Lung (tissue), 12 donors: ENCODE results near the gene LMF1. TPM values are rescaled to one million over a fixed set of nuclear protein-coding genes. Genes with fewer than 3 reads are reported as not detected.

ENCODE experiments used
- ATAC-seq: fragments of 200-7000 bp; cut with Tn5 transposase; one replicate; pipeline ENCODE4 v1.9.1; 2020; ENCODE audit warnings: moderate number of reproducible peaks; ENCODE audit not compliant: insufficient read depth, low FRiP score
- DNase-seq, 3 donors: peaks; one replicate each; pipeline ENCODE4 v3.0.0-alpha.2; 2013 to 2017
- H3K27ac ChIP-seq, 2 donors: one replicate each; pipeline ENCODE4 v1.5.1; 2013; ENCODE audit warnings: mild to moderate bottlenecking in 2 of 2, moderate library complexity in 2 of 2, control low read depth in 1 of 2, inconsistent platforms in 1 of 2, low read depth in 1 of 2, low read length in 1 of 2
- H3K27me3 ChIP-seq, 3 donors: one replicate each; pipeline ENCODE4 v1.5.1; 2013; ENCODE audit warnings: low read length in 2 of 3; ENCODE audit not compliant: control insufficient read depth in 3 of 3, insufficient read depth in 3 of 3
- H3K36me3 ChIP-seq, 4 donors: one replicate each; pipeline ENCODE4 v1.5.1; 2013; ENCODE audit warnings: low read length in 4 of 4, mild to moderate bottlenecking in 1 of 4, moderate library complexity in 1 of 4; ENCODE audit not compliant: control insufficient read depth in 4 of 4, insufficient read depth in 4 of 4
- H3K4me1 ChIP-seq, 5 donors: one replicate each; pipeline ENCODE4 v1.5.1; 2013; ENCODE audit warnings: low read length in 5 of 5, mild to moderate bottlenecking in 2 of 5, moderate library complexity in 1 of 5; ENCODE audit not compliant: control insufficient read depth in 5 of 5, insufficient read depth in 5 of 5
- H3K4me3 ChIP-seq: one replicate; pipeline ENCODE4 v1.5.1; 2013; ENCODE audit warnings: mild to moderate bottlenecking, control low read depth, moderate library complexity
- H3K9ac ChIP-seq, 2 donors: one replicate each; pipeline ENCODE4 v1.5.1; 2013; ENCODE audit warnings: low read length in 2 of 2, control low read depth in 1 of 2; ENCODE audit not compliant: insufficient read depth in 1 of 2
- H3K9me3 ChIP-seq, 4 donors: one replicate each; pipeline ENCODE4 v1.5.1; 2013; ENCODE audit warnings: low read length in 3 of 4, mild to moderate bottlenecking in 1 of 4, moderate library complexity in 1 of 4; ENCODE audit not compliant: control insufficient read depth in 4 of 4, insufficient read depth in 3 of 4
- CTCF ChIP-seq: IDR thresholded peaks from 2 replicates; pipeline ENCODE4 v1.5.1; 2012; ENCODE audit warnings: mild to moderate bottlenecking; ENCODE audit errors: control extremely low read depth, extremely low read depth
- WGBS, 2 donors: extraction: QIAGEN DNeasy Blood & Tissue Kit; methylation state at CpG; one replicate each; pipeline ENCODE4 v1.1.7; 2013; 5-methylcytosine and 5-hydroxymethylcytosine counted together
- polyA plus RNA-seq, 2 donors: library from polyadenylated mRNA; stranded (reverse); fragments of 200-250 nt; gene quantifications; one replicate each; pipeline ENCODE4 v1.2.1, GENCODE V29; 2013
- total RNA-seq, 2 donors: library from RNA; depleted of rRNA in 1 of 2; stranded (reverse); fragments of >200 nt in 1 of 2; gene quantifications; one replicate each; pipeline ENCODE4 v1.2.1, GENCODE V29; 2014 to 2021
- donor health status: control.
- donor health status: control.
- donor health status: Bipolar disorder and iron deficiency.
- donor health status: healthy.
- donor health status: DM: yes; HTN: yes; CAD: no.

LMF1 gene
- total and polyA plus RNA-seq, 4 donors: 9.1 to 23.7 (median 20.6) TPM

GRCh38 chr16:937311-937710 is 33.5 kb downstream of the LMF1 start:
- Histone ChIP-seq H3K4me1 (no peaks in the 10 kb centered on the region), H3K36me3 (peaks cover 0 to 14% (median 9%) of the 10 kb centered on the region in 4 donors), H3K27me3 (no peaks in the 10 kb centered on the region), H3K4me3 (no peak overlapping the region), H3K9me3 (peaks cover 0 to 10% (median 2%) of the 10 kb centered on the region in 4 donors), H3K27ac (no peak overlapping the region), H3K9ac (no peak overlapping the region)
- DNase-seq (no peak), ATAC-seq (no peak)
- TF ChIP-seq CTCF: no peak
- 69 to 79% methylated on average over 8 of the region's 8 CpGs for WGBS, 2 donors

- 78 to 81% methylated on average over 11 of the region's 11 CpGs for WGBS, 2 donors
- Histone ChIP-seq H3K36me3 (peaks cover 0 to 21% (median 6%) of the 10 kb centered on the region in 4 donors), H3K27ac (no peak overlapping the region), H3K27me3 (no peaks in the 10 kb centered on the region), H3K9me3 (peaks cover 0 to 3% (median 0%) of the 10 kb centered on the region in 4 donors), H3K4me1 (no peaks in the 10 kb centered on the region), H3K4me3 (no peak overlapping the region), H3K9ac (no peak overlapping the region)
- ATAC-seq (no peak), DNase-seq (no peak)
- TF ChIP-seq CTCF: no peak
Measured at GRCh38 chr16:935684-936083, 35.1 kb downstream of the LMF1 start.

- Histone ChIP-seq H3K36me3 (peaks cover 0 to 26% (median 3%) of the 10 kb centered on the region in 4 donors), H3K9ac (no peak overlapping the region), H3K9me3 (no peaks in the 10 kb centered on the region), H3K4me3 (no peak overlapping the region), H3K4me1 (no peaks in the 10 kb centered on the region), H3K27ac (no peak overlapping the region), H3K27me3 (no peaks in the 10 kb centered on the region)
- no peak for DNase-seq
- WGBS, 2 donors: 96 to 97% methylated on average over 10 of the region's 10 CpGs
- ATAC-seq: no peak
- no peak for TF ChIP-seq CTCF
Measured at GRCh38 chr16:934178-934577, 36.6 kb downstream of the LMF1 start.

- no peaks in the 10 kb centered on the region for H3K27me3 ChIP-seq
- H3K36me3 ChIP-seq: peaks cover 0 to 26% (median 3%) of the 10 kb centered on the region in 4 donors
- no peaks in the 10 kb centered on the region for H3K4me1 ChIP-seq
- ATAC-seq: no peak
- no peak overlapping the region for H3K9ac ChIP-seq
- no peak for DNase-seq
- H3K27ac ChIP-seq: no peak overlapping the region
- 95 to 97% methylated on average over 15 of the region's 15 CpGs for WGBS, 2 donors
- H3K9me3 ChIP-seq: no peaks in the 10 kb centered on the region
- no peak overlapping the region for H3K4me3 ChIP-seq
- no peak for TF ChIP-seq CTCF
Measured at GRCh38 chr16:933581-933980, 37.2 kb downstream of the LMF1 start.
